Natural killer cell (primary cell): ENCODE data around the gene TMEM183A. TPM values are rescaled to one million over a fixed set of nuclear protein-coding genes. Genes with fewer than 3 reads are reported as not detected.

Source experiments
- ATAC-seq, 3 donors: fragments of 150-1000 bp in 2 of 3; fragments of 200-7000 bp in 1 of 3; cut with Tn5 transposase; 1 replicate in 1 of 3; 2 replicates in 2 of 3; pipeline ENCODE4 v1.10.0; 2021; ENCODE audit warnings: mild to moderate bottlenecking in 2 of 3, moderate library complexity in 2 of 3
- DNase-seq, 2 donors: peaks; one replicate each; pipeline versions ENCODE4 v3.0.0 to v3.0.0-alpha.2; 2013 to 2021; ENCODE audit warnings: mixed read lengths in 1 of 2
- H3K27ac ChIP-seq: one replicate; pipeline ENCODE4 v1.5.1; 2013; ENCODE audit warnings: mild to moderate bottlenecking, low read length
- H3K27me3 ChIP-seq: one replicate; pipeline ENCODE4 v1.6.1; 2013; ENCODE audit warnings: low read length; ENCODE audit not compliant: control insufficient read depth, insufficient read depth
- H3K36me3 ChIP-seq: one replicate; pipeline ENCODE4 v1.6.1; 2013; ENCODE audit warnings: low read length; ENCODE audit not compliant: control insufficient read depth, insufficient read depth
- H3K4me1 ChIP-seq: one replicate; pipeline ENCODE4 v1.6.1; 2013; ENCODE audit warnings: low read length; ENCODE audit not compliant: control insufficient read depth, insufficient read depth
- H3K4me3 ChIP-seq: one replicate; pipeline ENCODE4 v1.5.1; 2013; ENCODE audit warnings: low read length
- H3K9me3 ChIP-seq: one replicate; pipeline ENCODE4 v1.6.1; 2013; ENCODE audit warnings: low read length; ENCODE audit not compliant: control insufficient read depth, insufficient read depth
- H3K27ac Mint-ChIP-seq, 2 donors: one replicate each; pipeline ENCODE4 v1.8.0; 2022; ENCODE audit warnings: mild to moderate bottlenecking in 2 of 2, mixed read lengths in 2 of 2, moderate library complexity in 1 of 2
- H3K27me3 Mint-ChIP-seq, 2 donors: one replicate each; pipeline ENCODE4 v1.8.0; 2022; ENCODE audit warnings: low read depth in 2 of 2, mixed read lengths in 2 of 2
- H3K36me3 Mint-ChIP-seq: one replicate; pipeline ENCODE4 v1.8.0; 2022; ENCODE audit warnings: mixed read lengths
- H3K4me1 Mint-ChIP-seq, 2 donors: one replicate each; pipeline ENCODE4 v1.8.0; 2022; ENCODE audit warnings: mixed read lengths in 2 of 2
- H3K4me3 Mint-ChIP-seq: one replicate; pipeline ENCODE4 v1.8.0; 2022; ENCODE audit warnings: mild to moderate bottlenecking, moderate library complexity, mixed read lengths
- H3K9me3 Mint-ChIP-seq, 2 donors: one replicate each; pipeline ENCODE4 v1.8.0; 2022; ENCODE audit warnings: mixed read lengths in 2 of 2
- CTCF ChIP-seq: fragments of 200-600 bp; IDR thresholded peaks from one replicate; pipeline ENCODE4 v1.8.0; 2022; ENCODE audit warnings: antibody characterized with exemption
- WGBS: methylation state at CpG from one replicate; pipeline ENCODE4 v1.1.7; 2013; ENCODE audit warnings: missing lambda C conversion rate; ENCODE audit not compliant: insufficient coverage; 5-methylcytosine and 5-hydroxymethylcytosine counted together
- intact Hi-C: fragments of 100-400 bp; cut with micrococcal nuclease; formaldehyde crosslinking; loops from one replicate; pipeline ENCODE4 v1.14.2; 2022
- total RNA-seq, 4 donors: library from RNA; stranded (reverse); fragments of 120-200 nt in 1 of 4; gene quantifications; one replicate each; pipeline versions ENCODE4 v1.2.3 to v1.2.4, GENCODE V29; 2013 to 2022

The TMEM183A gene
- total RNA-seq, 3 donors from 2014 or later (not counting 1 experiment from before 2014, with no cell fraction given), result 127 to 147 (median 143) TPM

GRCh38 chr1:203073469-203073868, 66.3 kb downstream of the TMEM183A start:
- Histone ChIP-seq H3K27me3 (peaks cover 2% of the 10 kb centered on the region), H3K27ac (no peak overlapping the region), H3K36me3 (no peaks in the 10 kb centered on the region), H3K4me3 (no peak overlapping the region), H3K9me3 (no peaks in the 10 kb centered on the region), H3K4me1 (peaks cover 12% of the 10 kb centered on the region)
- Mint-ChIP-seq H3K4me1 (peaks cover 4 to 6% of the 10 kb centered on the region in 2 donors), H3K27me3 (peaks cover 37 to 39% of the 10 kb centered on the region in 2 donors), H3K27ac (no peak overlapping the region), H3K36me3 (no peaks in the 10 kb centered on the region), H3K4me3 (no peak overlapping the region), H3K9me3 (no peaks in the 10 kb centered on the region)
- no peak for DNase-seq
- no peak for TF ChIP-seq CTCF
- 89% methylated on average over 2 of the region's 2 CpGs for WGBS
- intact Hi-C loops, result no loop called here
- ATAC-seq, result no peak

Other genes with a start within 250 kb of the TMEM183A start
- gene KDM5B, start 199.0 kb upstream of the TMEM183A start, total RNA-seq, result 100 to 1,000 TPM; 107 to 121 (median 108) TPM
- gene PCAT6, start 196.4 kb upstream of the TMEM183A start, total RNA-seq, result 1 to 10 TPM in 2 of 3 donors, not detected in 1; 1.1 to 1.5 TPM
- 10 to 100 TPM; 13.3 to 26.4 (median 21.5) TPM for gene RABIF, start 118.2 kb upstream of the TMEM183A start, total RNA-seq
- 10 to 100 TPM; 19.2 to 23.2 (median 22.6) TPM for gene KLHL12, start 80.1 kb upstream of the TMEM183A start, total RNA-seq
- 10 to 100 TPM; 61.9 to 81.7 (median 80.6) TPM for gene ADIPOR1, start 49.1 kb upstream of the TMEM183A start, total RNA-seq
- gene CYB5R1, start 40.1 kb upstream of the TMEM183A start, total RNA-seq, result 10 to 100 TPM; 27.5 to 36.6 (median 27.7) TPM
- under 1 TPM; 0.18 to 0.88 (median 0.33) TPM for gene PPFIA4, start 19.1 kb downstream of the TMEM183A start, total RNA-seq
- gene MYOG, start 78.6 kb downstream of the TMEM183A start, total RNA-seq, result not detected
- not detected for gene ADORA1, start 120.4 kb downstream of the TMEM183A start, total RNA-seq
- not detected for gene MYBPH, start 168.5 kb downstream of the TMEM183A start, total RNA-seq
- gene CHI3L1, start 179.3 kb downstream of the TMEM183A start, total RNA-seq, result 1 to 10 TPM in 1 of 3 donors, not detected in 2; 1.0 TPM
- gene CHIT1, start 222.3 kb downstream of the TMEM183A start, total RNA-seq, result 1 to 10 TPM in 1 of 3 donors, under 1 TPM in 1, not detected in 1; 0.07 to 2.2 TPM